ENCODE measurements around the gene TUBA1B. TPM values are rescaled to one million over a fixed set of nuclear protein-coding genes. Genes with fewer than 3 reads are reported as not detected.

TUBA1B gene
- total and polyA plus RNA-seq, 2 donors (not counting 3 experiments of a cell fraction or from before 2014, with no cell fraction given): 2,245 to 5,362 TPM

DNA sequence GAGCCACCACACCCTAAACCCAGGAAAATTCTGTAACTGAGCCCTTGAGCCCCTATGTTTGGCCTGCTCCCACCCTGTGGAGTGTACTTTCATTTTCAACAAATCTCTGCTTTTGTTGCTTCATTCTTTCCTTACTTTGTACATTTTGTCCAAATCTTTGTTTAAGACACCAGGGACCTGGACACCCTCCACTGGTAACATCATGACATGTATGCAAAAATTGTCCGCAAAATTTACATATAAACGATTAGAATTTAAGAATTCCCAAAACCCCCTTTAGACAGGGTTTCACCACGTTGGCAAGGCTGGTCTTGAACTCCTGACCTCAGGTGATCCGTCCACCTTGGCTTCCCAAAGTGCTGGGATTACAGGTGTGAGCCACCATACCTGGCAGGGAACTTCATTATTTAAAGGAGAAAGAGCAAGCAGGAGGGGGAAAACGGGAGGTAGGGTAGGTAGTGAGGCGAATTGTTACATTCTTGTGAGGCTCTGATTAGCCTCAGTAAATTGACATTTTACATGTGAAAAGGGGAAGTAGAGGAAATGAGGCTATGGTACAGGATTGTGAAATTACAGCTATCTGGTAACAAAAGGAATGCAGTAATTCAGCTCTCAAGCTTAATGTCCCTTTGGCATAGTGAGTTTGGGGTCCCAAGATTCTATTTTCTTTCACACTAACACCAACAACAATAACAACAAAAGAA lies 30.0 kb upstream of the TUBA1B start:
- intact Hi-C loops (cut with micrococcal nuclease): no loop called here
- dilution Hi-C loops (cut with MboI; ENCODE audit: extremely low pct_ligation_motif_present, low sequenced_read_pairs): no loop called here
- ChIA-PET CTCF (no interaction called here), POLR2A (no interaction called here)
- Histone ChIP-seq H3K36me3 (ENCODE audit: control insufficient read depth in 2 of 2, extremely low read depth in 1 of 2, insufficient read depth in 2 of 2, low read length in 2 of 2) (no peaks in the 10 kb centered on the region), H2AFZ (ENCODE audit: low read depth, low read length) (no peak overlapping the region), H3K27ac (ENCODE audit: insufficient read depth, low read depth, low read length) (no peak overlapping the region), H3K27me3 (ENCODE audit: control insufficient read depth in 2 of 2, insufficient read depth in 2 of 2, low read length in 2 of 2) (peaks cover 0 to 2% of the 10 kb centered on the region in 2 experiments), H3K9me1 (replicated peaks; ENCODE audit: control insufficient read depth, extremely low read depth, insufficient read depth, low read length) (no peaks in the 10 kb centered on the region), H4K20me1 (replicated peaks; ENCODE audit: control insufficient read depth, extremely low read depth, insufficient read depth, low read length) (no peaks in the 10 kb centered on the region), H3K79me2 (ENCODE audit: control insufficient read depth, insufficient read depth, low read length) (no peaks in the 10 kb centered on the region), H3K4me2 (ENCODE audit: insufficient read depth, low read length) (no peak overlapping the region), H3K9me3 (replicated peaks; ENCODE audit: control insufficient read depth, insufficient read depth, low read length) (no peaks in the 10 kb centered on the region), H3K4me3 (replicated peaks in 1 of 3; ENCODE audit: insufficient read depth in 1 of 3, low read depth in 1 of 3, low read length in 3 of 3) (no peak overlapping the region), H3K4me1 (ENCODE audit: control insufficient read depth, extremely low read depth, insufficient read depth, low read length) (no peaks in the 10 kb centered on the region), H3K9ac (replicated peaks; ENCODE audit: extremely low read depth, insufficient read depth, low read length) (no peak overlapping the region)
- DNase-seq (ENCODE audit: low read depth, low spot score) (peak; percentile 13), FAIRE-seq (no peak)
- BruUV-seq (replicated peaks): no TSS peak
- TF ChIP-seq, protein P1, sequence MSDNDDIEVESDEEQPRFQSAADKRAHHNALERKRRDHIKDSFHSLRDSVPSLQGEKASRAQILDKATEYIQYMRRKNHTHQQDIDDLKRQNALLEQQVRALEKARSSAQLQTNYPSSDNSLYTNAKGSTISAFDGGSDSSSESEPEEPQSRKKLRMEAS (IDR thresholded peaks at IDR 0.05; ENCODE audit: insufficient read depth, insufficient read length): no peak
- TF ChIP-seq JUN (IDR thresholded peaks at IDR 0.05; ENCODE audit: borderline replicate concordance, insufficient read depth, insufficient read length, low read depth): no peak

DNA sequence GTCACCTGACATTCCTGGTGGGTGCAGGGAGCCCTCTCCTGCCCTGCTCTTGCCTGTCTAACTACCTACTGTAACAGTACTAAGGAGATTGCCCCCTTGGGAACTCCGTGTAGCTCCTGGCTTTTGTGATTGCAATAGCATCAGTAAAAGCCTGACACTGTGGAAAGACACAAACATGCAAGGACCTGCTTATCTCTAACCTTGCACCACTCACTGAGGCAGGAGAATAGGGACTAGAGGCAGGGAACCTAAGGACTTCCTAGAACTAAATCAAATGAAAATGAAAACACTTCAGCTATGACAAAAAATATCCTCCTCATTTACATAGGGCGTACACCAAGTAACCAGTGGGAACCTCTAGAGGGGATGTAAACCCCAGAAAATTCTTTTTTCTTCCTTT lies 29.2 kb upstream of the TUBA1B start:
- Histone ChIP-seq H3K9me3 (replicated peaks; ENCODE audit: control insufficient read depth, insufficient read depth, low read length) (no peaks in the 10 kb centered on the region), H3K27me3 (ENCODE audit: control insufficient read depth in 2 of 2, insufficient read depth in 2 of 2, low read length in 2 of 2) (peaks cover 0 to 2% of the 10 kb centered on the region in 2 experiments), H3K36me3 (ENCODE audit: control insufficient read depth in 2 of 2, extremely low read depth in 1 of 2, insufficient read depth in 2 of 2, low read length in 2 of 2) (no peaks in the 10 kb centered on the region), H3K79me2 (ENCODE audit: control insufficient read depth, insufficient read depth, low read length) (no peaks in the 10 kb centered on the region), H4K20me1 (replicated peaks; ENCODE audit: control insufficient read depth, extremely low read depth, insufficient read depth, low read length) (no peaks in the 10 kb centered on the region), H2AFZ (ENCODE audit: low read depth, low read length) (no peak overlapping the region), H3K4me3 (replicated peaks in 1 of 3; ENCODE audit: insufficient read depth in 1 of 3, low read depth in 1 of 3, low read length in 3 of 3) (no peak overlapping the region), H3K9ac (replicated peaks; ENCODE audit: extremely low read depth, insufficient read depth, low read length) (no peak overlapping the region), H3K27ac (ENCODE audit: insufficient read depth, low read depth, low read length) (no peak overlapping the region), H3K9me1 (replicated peaks; ENCODE audit: control insufficient read depth, extremely low read depth, insufficient read depth, low read length) (no peaks in the 10 kb centered on the region), H3K4me2 (ENCODE audit: insufficient read depth, low read length) (no peak overlapping the region), H3K4me1 (ENCODE audit: control insufficient read depth, extremely low read depth, insufficient read depth, low read length) (no peaks in the 10 kb centered on the region)
- DNase-seq (ENCODE audit: low read depth, low spot score) (no peak), FAIRE-seq (no peak)
- BruUV-seq (replicated peaks): no TSS peak
- ChIA-PET POLR2A (no interaction called here), CTCF (no interaction called here)
- TF ChIP-seq EZH2 (IDR thresholded peaks at IDR 0.05; ENCODE audit: borderline replicate concordance, low read depth, low read length, severe bottlenecking) (no peak), JUN (IDR thresholded peaks at IDR 0.05; ENCODE audit: borderline replicate concordance, insufficient read depth, insufficient read length, low read depth) (no peak), FOS (IDR thresholded peaks at IDR 0.05; ENCODE audit: borderline replicate concordance, insufficient read depth, low read length) (no peak), POLR2AphosphoS5 (IDR thresholded peaks at IDR 0.05; ENCODE audit: insufficient read depth, low read depth, low read length) (no peak), GATA2 (IDR thresholded peaks at IDR 0.05; ENCODE audit: insufficient read depth, insufficient read length, low read depth, low read length) (no peak), POLR2A (IDR thresholded peaks at IDR 0.05; ENCODE audit: low read depth, low read length) (no peak), MYC (IDR thresholded peaks at IDR 0.05; ENCODE audit: low read depth, low read length) (no peak)
- TF ChIP-seq, protein P2, sequence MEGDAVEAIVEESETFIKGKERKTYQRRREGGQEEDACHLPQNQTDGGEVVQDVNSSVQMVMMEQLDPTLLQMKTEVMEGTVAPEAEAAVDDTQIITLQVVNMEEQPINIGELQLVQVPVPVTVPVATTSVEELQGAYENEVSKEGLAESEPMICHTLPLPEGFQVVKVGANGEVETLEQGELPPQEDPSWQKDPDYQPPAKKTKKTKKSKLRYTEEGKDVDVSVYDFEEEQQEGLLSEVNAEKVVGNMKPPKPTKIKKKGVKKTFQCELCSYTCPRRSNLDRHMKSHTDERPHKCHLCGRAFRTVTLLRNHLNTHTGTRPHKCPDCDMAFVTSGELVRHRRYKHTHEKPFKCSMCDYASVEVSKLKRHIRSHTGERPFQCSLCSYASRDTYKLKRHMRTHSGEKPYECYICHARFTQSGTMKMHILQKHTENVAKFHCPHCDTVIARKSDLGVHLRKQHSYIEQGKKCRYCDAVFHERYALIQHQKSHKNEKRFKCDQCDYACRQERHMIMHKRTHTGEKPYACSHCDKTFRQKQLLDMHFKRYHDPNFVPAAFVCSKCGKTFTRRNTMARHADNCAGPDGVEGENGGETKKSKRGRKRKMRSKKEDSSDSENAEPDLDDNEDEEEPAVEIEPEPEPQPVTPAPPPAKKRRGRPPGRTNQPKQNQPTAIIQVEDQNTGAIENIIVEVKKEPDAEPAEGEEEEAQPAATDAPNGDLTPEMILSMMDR (IDR thresholded peaks at IDR 0.05; ENCODE audit: extremely low read depth in 1 of 2, insufficient read depth in 1 of 2, low read depth in 1 of 2, low read length in 2 of 2): no peak
- TF ChIP-seq, protein P1 (IDR thresholded peaks at IDR 0.05; ENCODE audit: insufficient read depth, insufficient read length): no peak
- intact Hi-C loops (cut with micrococcal nuclease): no loop called here
- dilution Hi-C loops (cut with MboI; ENCODE audit: extremely low pct_ligation_motif_present, low sequenced_read_pairs): no loop called here
